ENCODE data around the gene RGCC. TPM values are rescaled to one million over a fixed set of nuclear protein-coding genes. Genes with fewer than 3 reads are reported as not detected.

Gene RGCC
- total RNA-seq, 1 donor from 2014 or later = 1.6 TPM

GRCh38 chr13:41488124-41488523, 30.8 kb downstream of the RGCC start:
- Mint-ChIP-seq H3K27me3 (ENCODE audit: unreplicated experiment) (peaks cover 46% of the 10 kb centered on the region), H3K9me3 (ENCODE audit: unreplicated experiment) (peaks cover 21% of the 10 kb centered on the region), H3K36me3 (ENCODE audit: unreplicated experiment) (no peaks in the 10 kb centered on the region), H3K4me3 (ENCODE audit: unreplicated experiment) (no peak overlapping the region), H3K27ac (ENCODE audit: unreplicated experiment) (no peak overlapping the region), H3K4me1 (ENCODE audit: unreplicated experiment) (no peaks in the 10 kb centered on the region)
- DNase-seq (ENCODE audit: extremely low spot score, unreplicated experiment) = no peak
- no peak for TF ChIP-seq CTCF (IDR thresholded peaks at IDR 0.05)

- Mint-ChIP-seq H3K27ac (ENCODE audit: unreplicated experiment) (no peak overlapping the region), H3K9me3 (ENCODE audit: unreplicated experiment) (peaks cover 12% of the 10 kb centered on the region), H3K36me3 (ENCODE audit: unreplicated experiment) (no peaks in the 10 kb centered on the region), H3K4me3 (ENCODE audit: unreplicated experiment) (no peak overlapping the region), H3K27me3 (ENCODE audit: unreplicated experiment) (peaks cover 39% of the 10 kb centered on the region), H3K4me1 (ENCODE audit: unreplicated experiment) (no peaks in the 10 kb centered on the region)
- DNase-seq (ENCODE audit: extremely low spot score, unreplicated experiment) = no peak
- TF ChIP-seq CTCF (IDR thresholded peaks at IDR 0.05) = no peak
Observed at GRCh38 chr13:41490371-41491015, 33.1 kb downstream of the RGCC start.

- no peak overlapping the region for H3K4me3 Mint-ChIP-seq (ENCODE audit: unreplicated experiment)
- H3K36me3 Mint-ChIP-seq (ENCODE audit: unreplicated experiment) = no peaks in the 10 kb centered on the region
- no peak for DNase-seq (ENCODE audit: extremely low spot score, unreplicated experiment)
- no peaks in the 10 kb centered on the region for H3K4me1 Mint-ChIP-seq (ENCODE audit: unreplicated experiment)
- H3K27me3 Mint-ChIP-seq (ENCODE audit: unreplicated experiment) = peaks cover 30% of the 10 kb centered on the region
- no peak for TF ChIP-seq CTCF (IDR thresholded peaks at IDR 0.05)
- peaks cover 3% of the 10 kb centered on the region for H3K9me3 Mint-ChIP-seq (ENCODE audit: unreplicated experiment)
- H3K27ac Mint-ChIP-seq (ENCODE audit: unreplicated experiment) = no peak overlapping the region
Observed at GRCh38 chr13:41491436-41491835, 34.1 kb downstream of the RGCC start.

- no peaks in the 10 kb centered on the region for H3K4me1 Mint-ChIP-seq (ENCODE audit: unreplicated experiment)
- H3K4me3 Mint-ChIP-seq (ENCODE audit: unreplicated experiment) = no peak overlapping the region
- TF ChIP-seq CTCF (IDR thresholded peaks at IDR 0.05) = no peak
- no peak for DNase-seq (ENCODE audit: extremely low spot score, unreplicated experiment)
- no peaks in the 10 kb centered on the region for H3K9me3 Mint-ChIP-seq (ENCODE audit: unreplicated experiment)
- H3K36me3 Mint-ChIP-seq (ENCODE audit: unreplicated experiment) = no peaks in the 10 kb centered on the region
- peaks cover 27% of the 10 kb centered on the region for H3K27me3 Mint-ChIP-seq (ENCODE audit: unreplicated experiment)
- no peak overlapping the region for H3K27ac Mint-ChIP-seq (ENCODE audit: unreplicated experiment)
Observed at GRCh38 chr13:41492432-41493260, 35.3 kb downstream of the RGCC start.

GRCh38 chr13:41494202-41494601, 36.9 kb downstream of the RGCC start:
- Mint-ChIP-seq H3K4me1 (ENCODE audit: unreplicated experiment) (no peaks in the 10 kb centered on the region), H3K27ac (ENCODE audit: unreplicated experiment) (no peak overlapping the region), H3K27me3 (ENCODE audit: unreplicated experiment) (peaks cover 34% of the 10 kb centered on the region), H3K4me3 (ENCODE audit: unreplicated experiment) (no peak overlapping the region), H3K36me3 (ENCODE audit: unreplicated experiment) (no peaks in the 10 kb centered on the region), H3K9me3 (ENCODE audit: unreplicated experiment) (no peaks in the 10 kb centered on the region)
- no peak for TF ChIP-seq CTCF (IDR thresholded peaks at IDR 0.05)
- DNase-seq (ENCODE audit: extremely low spot score, unreplicated experiment) = peak; percentile 72

Data from osteocyte (in vitro differentiated cells).